ENCODE measurements around the gene CHST15. TPM values are rescaled to one million over a fixed set of nuclear protein-coding genes. Genes with fewer than 3 reads are reported as not detected.

Gene CHST15
- total RNA-seq, 2 donors from 2014 or later = 7.5 to 14.9 TPM

- no peak for DNase-seq
- H3K27ac Mint-ChIP-seq = no peak overlapping the region
- no peak overlapping the region for H3K9ac ChIP-seq (ENCODE audit: extremely low read depth, low read length, poor library complexity, severe bottlenecking)
Observed at GRCh38 chr10:123993534-123994416, 99.6 kb downstream of the CHST15 start.

GRCh38 chr10:123991611-123992570 is 101.5 kb downstream of the CHST15 start:
- H3K27ac Mint-ChIP-seq = no peak overlapping the region
- no peak for DNase-seq
- H3K9me3 Mint-ChIP-seq = no peaks in the 10 kb centered on the region
- H3K4me1 Mint-ChIP-seq = no peaks in the 10 kb centered on the region
- Histone ChIP-seq H3K4me3 (ENCODE audit: low read length) (no peak overlapping the region), H3K27ac (ENCODE audit: low read depth, low read length) (no peak overlapping the region), H3K9me3 (ENCODE audit: control insufficient read depth, low read length) (no peaks in the 10 kb centered on the region), H3K36me3 (ENCODE audit: control insufficient read depth, insufficient read depth, low read length) (no peaks in the 10 kb centered on the region), H3K9ac (ENCODE audit: extremely low read depth, low read length, poor library complexity, severe bottlenecking) (no peak overlapping the region), H3K4me1 (ENCODE audit: control insufficient read depth, insufficient read depth, low read length) (no peaks in the 10 kb centered on the region), H3K27me3 (ENCODE audit: control insufficient read depth, insufficient read depth, low read length, poor library complexity, severe bottlenecking) (peaks cover 64% of the 10 kb centered on the region)
- peaks cover 62% of the 10 kb centered on the region for H3K27me3 Mint-ChIP-seq (ENCODE audit: insufficient read depth)
- peak overlapping the region; percentile 30 for H3K4me3 Mint-ChIP-seq
- no peak for TF ChIP-seq CTCF (conservative IDR thresholded peaks at IDR 0.05)
- 28 to 40% methylated on average over 29 to 91 of the region's 92 CpGs for WGBS, 2 experiments (ENCODE audit: insufficient coverage in 1 of 2, insufficient read length in 1 of 2)
- H3K36me3 Mint-ChIP-seq (ENCODE audit: low read depth) = no peaks in the 10 kb centered on the region

More at GRCh38 chr10:123993534-123994416, 99.6 kb downstream of the CHST15 start:
- Histone ChIP-seq H3K4me1 (ENCODE audit: control insufficient read depth, insufficient read depth, low read length) (no peaks in the 10 kb centered on the region), H3K27me3 (ENCODE audit: control insufficient read depth, insufficient read depth, low read length, poor library complexity, severe bottlenecking) (peaks cover 58% of the 10 kb centered on the region), H3K9me3 (ENCODE audit: control insufficient read depth, low read length) (no peaks in the 10 kb centered on the region), H3K4me3 (ENCODE audit: low read length) (no peak overlapping the region), H3K27ac (ENCODE audit: low read depth, low read length) (no peak overlapping the region), H3K36me3 (ENCODE audit: control insufficient read depth, insufficient read depth, low read length) (no peaks in the 10 kb centered on the region)
- Mint-ChIP-seq H3K36me3 (ENCODE audit: low read depth) (no peaks in the 10 kb centered on the region), H3K9me3 (no peaks in the 10 kb centered on the region), H3K4me1 (no peaks in the 10 kb centered on the region), H3K27me3 (ENCODE audit: insufficient read depth) (peaks cover 58% of the 10 kb centered on the region), H3K4me3 (no peak overlapping the region)
- 85 to 91% methylated on average over 7 to 17 of the region's 17 CpGs for WGBS, 2 experiments (ENCODE audit: insufficient coverage in 1 of 2, insufficient read length in 1 of 2)
- TF ChIP-seq CTCF (conservative IDR thresholded peaks at IDR 0.05) = no peak

GRCh38 chr10:123990889-123991288 is 102.5 kb downstream of the CHST15 start:
- Histone ChIP-seq H3K4me3 (ENCODE audit: low read length) (no peak overlapping the region), H3K27me3 (ENCODE audit: control insufficient read depth, insufficient read depth, low read length, poor library complexity, severe bottlenecking) (peaks cover 64% of the 10 kb centered on the region), H3K9ac (ENCODE audit: extremely low read depth, low read length, poor library complexity, severe bottlenecking) (no peak overlapping the region), H3K36me3 (ENCODE audit: control insufficient read depth, insufficient read depth, low read length) (no peaks in the 10 kb centered on the region), H3K27ac (ENCODE audit: low read depth, low read length) (no peak overlapping the region), H3K4me1 (ENCODE audit: control insufficient read depth, insufficient read depth, low read length) (no peaks in the 10 kb centered on the region), H3K9me3 (ENCODE audit: control insufficient read depth, low read length) (no peaks in the 10 kb centered on the region)
- no peak for TF ChIP-seq CTCF (conservative IDR thresholded peaks at IDR 0.05)
- H3K27me3 Mint-ChIP-seq (ENCODE audit: insufficient read depth) = peaks cover 66% of the 10 kb centered on the region
- H3K27ac Mint-ChIP-seq = no peak overlapping the region
- H3K4me3 Mint-ChIP-seq = peak overlapping the region; percentile 28
- H3K4me1 Mint-ChIP-seq = no peaks in the 10 kb centered on the region
- H3K36me3 Mint-ChIP-seq (ENCODE audit: low read depth) = no peaks in the 10 kb centered on the region
- DNase-seq = no peak
- H3K9me3 Mint-ChIP-seq = peaks cover under 1% of the 10 kb centered on the region
- 82 to 90% methylated on average over 7 to 10 of the region's 10 CpGs for WGBS, 2 experiments (ENCODE audit: insufficient coverage in 1 of 2, insufficient read length in 1 of 2)
